H9 (cell line): ENCODE measurements around the gene JMJD1C. TPM values are rescaled to one million over a fixed set of nuclear protein-coding genes. Genes with fewer than 3 reads are reported as not detected.

ENCODE experiments used
- DNase-seq: peaks from one replicate; pipeline ENCODE4 v3.0.0-alpha.2; 2017
- H2AFZ ChIP-seq: one replicate; pipeline ENCODE4 v1.6.1; 2013; ENCODE audit warnings: mild to moderate bottlenecking, low read length, control low read depth, moderate library complexity
- H2AK5ac ChIP-seq: 2 replicates; pipeline ENCODE4 v1.6.1; 2013; ENCODE audit warnings: low read length, control low read depth, mixed read lengths; ENCODE audit not compliant: insufficient read length
- H2BK120ac ChIP-seq: one replicate; pipeline ENCODE4 v1.6.1; 2013; ENCODE audit warnings: low read depth, mild to moderate bottlenecking, low read length, control low read depth, inconsistent platforms; ENCODE audit not compliant: poor library complexity, severe bottlenecking
- H2BK12ac ChIP-seq: 2 replicates; pipeline ENCODE4 v1.6.1; 2013; ENCODE audit warnings: low read length, control low read depth, mixed read lengths, low read depth; ENCODE audit not compliant: insufficient read length
- H2BK15ac ChIP-seq: 2 replicates; pipeline ENCODE4 v1.6.1; 2013; ENCODE audit warnings: low read depth, low read length, control low read depth
- H2BK20ac ChIP-seq: one replicate; pipeline ENCODE4 v1.6.1; 2013; ENCODE audit warnings: low read depth, mild to moderate bottlenecking, low read length, control low read depth, inconsistent platforms; ENCODE audit not compliant: poor library complexity, severe bottlenecking
- H2BK5ac ChIP-seq: 2 replicates; pipeline ENCODE4 v1.6.1; 2013; ENCODE audit warnings: low read length, control low read depth, mixed read lengths; ENCODE audit not compliant: insufficient read length
- H3K14ac ChIP-seq: 2 replicates; pipeline ENCODE4 v1.6.1; 2013; ENCODE audit warnings: low read length, control low read depth; ENCODE audit not compliant: insufficient read depth
- H3K18ac ChIP-seq: 2 replicates; pipeline ENCODE4 v1.6.1; 2013; ENCODE audit warnings: low read depth, mild to moderate bottlenecking, mixed read lengths, low read length, control low read depth; ENCODE audit not compliant: insufficient read length
- H3K23ac ChIP-seq: 2 replicates; pipeline ENCODE4 v1.6.1; 2013; ENCODE audit warnings: low read length, control low read depth, mixed read lengths, low read depth; ENCODE audit not compliant: insufficient read length
- H3K23me2 ChIP-seq: 2 replicates; pipeline ENCODE4 v1.6.1; 2013; ENCODE audit warnings: low read depth, mild to moderate bottlenecking, mixed read lengths, low read length, control low read depth; ENCODE audit not compliant: insufficient read length, poor library complexity, severe bottlenecking
- H3K27ac ChIP-seq: 2 replicates; pipeline ENCODE4 v1.5.1; 2013; ENCODE audit warnings: low read length, control low read depth, mixed read lengths, low read depth; ENCODE audit not compliant: insufficient read length
- H3K27me3 ChIP-seq: 2 replicates; pipeline ENCODE4 v1.6.1; 2013; ENCODE audit warnings: low read length, control low read depth, inconsistent platforms; ENCODE audit not compliant: insufficient read depth
- H3K4ac ChIP-seq: 2 replicates; pipeline ENCODE4 v1.6.1; 2013; ENCODE audit warnings: low read depth, mild to moderate bottlenecking, control low read depth, inconsistent platforms, low read length, moderate library complexity
- H3K4me1 ChIP-seq: 2 replicates; pipeline ENCODE4 v1.6.1; 2013; ENCODE audit warnings: low read length, control low read depth, inconsistent platforms; ENCODE audit not compliant: insufficient read depth
- H3K4me2 ChIP-seq: 2 replicates; pipeline ENCODE4 v1.6.1; 2013; ENCODE audit warnings: low read length, control low read depth, mixed read lengths; ENCODE audit not compliant: insufficient read length, insufficient read depth
- H3K56ac ChIP-seq: 2 replicates; pipeline ENCODE4 v1.6.1; 2013; ENCODE audit warnings: low read depth, mild to moderate bottlenecking, mixed read lengths, low read length, control low read depth; ENCODE audit not compliant: insufficient read length
- H3K79me1 ChIP-seq: 2 replicates; pipeline ENCODE4 v1.6.1; 2013; ENCODE audit warnings: low read depth, mild to moderate bottlenecking, moderate library complexity, low read length, control low read depth, inconsistent platforms; ENCODE audit not compliant: insufficient read depth, poor library complexity, severe bottlenecking
- H3K79me2 ChIP-seq: 2 replicates; pipeline ENCODE4 v1.6.1; 2013; ENCODE audit warnings: low read length, control low read depth, inconsistent platforms; ENCODE audit not compliant: insufficient read depth
- H3K9ac ChIP-seq: 2 replicates; pipeline ENCODE4 v1.6.1; 2013; ENCODE audit warnings: low read length, control low read depth, mixed read lengths; ENCODE audit not compliant: insufficient read length; ENCODE audit errors: extremely low read depth
- H3K9me3 ChIP-seq: one replicate; pipeline ENCODE4 v1.6.1; 2013; ENCODE audit warnings: low read depth, low read length, inconsistent platforms; ENCODE audit not compliant: control insufficient read depth
- H3T11ph ChIP-seq: one replicate; pipeline ENCODE4 v1.6.1; 2013; ENCODE audit warnings: mild to moderate bottlenecking, low read length, control low read depth, inconsistent platforms
- H4K20me1 ChIP-seq: one replicate; pipeline ENCODE4 v1.6.1; 2013; ENCODE audit not compliant: control insufficient read depth, insufficient read length, insufficient read depth
- H4K5ac ChIP-seq: 2 replicates; pipeline ENCODE4 v1.6.1; 2013; ENCODE audit warnings: low read depth, mild to moderate bottlenecking, mixed read lengths, low read length, control low read depth; ENCODE audit not compliant: insufficient read length
- H4K8ac ChIP-seq: replicated peaks from 2 replicates; pipeline ENCODE4 v1.6.1; 2013; ENCODE audit warnings: low read length, control low read depth, mixed read lengths, low read depth; ENCODE audit not compliant: insufficient read length
- H4K91ac ChIP-seq: 2 replicates; pipeline ENCODE4 v1.6.1; 2013; ENCODE audit warnings: low read depth, mild to moderate bottlenecking, moderate library complexity, mixed read lengths, low read length, control low read depth; ENCODE audit not compliant: insufficient read length
- H3K27ac Mint-ChIP-seq, 3 experiments: 2 replicates in 2 of 3; 3 replicates in 1 of 3; pipeline ENCODE4 v1.8.0; 2020 to 2021; ENCODE audit warnings: mixed read lengths in 3 of 3, mild to moderate bottlenecking in 1 of 3, moderate library complexity in 1 of 3
- H3K27me3 Mint-ChIP-seq: 2 replicates; pipeline ENCODE4 v1.8.0; 2021; ENCODE audit warnings: low read depth, mild to moderate bottlenecking, moderate library complexity, mixed read lengths
- H3K36me3 Mint-ChIP-seq, 3 experiments: 2 replicates in 2 of 3; 3 replicates in 1 of 3; pipeline ENCODE4 v1.8.0; 2020 to 2021; ENCODE audit warnings: low read depth in 3 of 3, mixed read lengths in 3 of 3; ENCODE audit not compliant: insufficient read depth in 1 of 3
- H3K4me1 Mint-ChIP-seq, 2 experiments: 2 replicates each; pipeline ENCODE4 v1.8.0; 2020; ENCODE audit warnings: mixed read lengths in 2 of 2
- H3K4me3 Mint-ChIP-seq, 2 experiments: 2 replicates in 1 of 2; 3 replicates in 1 of 2; pipeline ENCODE4 v1.8.0; 2020 to 2021; ENCODE audit warnings: mild to moderate bottlenecking in 2 of 2, mixed read lengths in 2 of 2, moderate library complexity in 1 of 2
- H3K9me3 Mint-ChIP-seq, 2 experiments: 2 replicates in 1 of 2; 3 replicates in 1 of 2; pipeline ENCODE4 v1.8.0; 2020; ENCODE audit warnings: mild to moderate bottlenecking in 2 of 2, mixed read lengths in 2 of 2, moderate library complexity in 1 of 2
- CTCF ChIP-seq: fragments of 200-600 bp; sonication (generic); conservative IDR thresholded peaks from 3 replicates; pipeline ENCODE4 v1.8.0; 2021; ENCODE audit warnings: antibody characterized with exemption, mild to moderate bottlenecking
- WGBS: extraction: QIAGEN DNeasy Blood & Tissue Kit; methylation state at CpG from one replicate; pipeline ENCODE4 v1.1.7; 2013; ENCODE audit warnings: missing lambda C conversion rate, low lambda C conversion rate, mixed read lengths; ENCODE audit not compliant: insufficient read length; ENCODE audit errors: extremely low coverage; 5-methylcytosine and 5-hydroxymethylcytosine counted together
- total RNA-seq: library from RNA; stranded (reverse); gene quantifications from 2 replicates; pipeline ENCODE4 v1.2.1, GENCODE V29; 2021

JMJD1C gene
- total RNA-seq, 1 experiment from 2014 or later = 200 TPM

GRCh38 chr10:63297941-63298340 lies 167.8 kb downstream of the JMJD1C start:
- H2BK12ac ChIP-seq = no peak overlapping the region
- H4K8ac ChIP-seq = no peak overlapping the region
- H2BK15ac ChIP-seq = no peak overlapping the region
- H3K9ac ChIP-seq = no peak overlapping the region
- no peak for TF ChIP-seq CTCF
- H3K9me3 ChIP-seq = no peaks in the 10 kb centered on the region
- no peaks in the 10 kb centered on the region for H3K79me1 ChIP-seq
- H3K4me2 ChIP-seq = no peak overlapping the region
- no peak overlapping the region for H3T11ph ChIP-seq
- H3K27me3 ChIP-seq = no peaks in the 10 kb centered on the region
- H2BK120ac ChIP-seq = no peak overlapping the region
- H2AFZ ChIP-seq = no peak overlapping the region
- H3K18ac ChIP-seq = no peak overlapping the region
- no peak overlapping the region for H3K56ac ChIP-seq
- no peak overlapping the region for H4K91ac ChIP-seq
- H2AK5ac ChIP-seq = no peak overlapping the region
- H3K14ac ChIP-seq = no peak overlapping the region
- no peaks in the 10 kb centered on the region for H3K23me2 ChIP-seq
- no peak overlapping the region for H3K27ac ChIP-seq
- Mint-ChIP-seq H3K27ac (peak overlapping the region in 2 of 3 experiments; percentile 21 to 47; a peak in 1 of 7 replicates), H3K4me3 (no peak overlapping the region), H3K27me3 (no peaks in the 10 kb centered on the region), H3K36me3 (no peaks in the 10 kb centered on the region), H3K9me3 (no peaks in the 10 kb centered on the region), H3K4me1 (peaks cover 8 to 11% of the 10 kb centered on the region in 2 experiments)
- no peaks in the 10 kb centered on the region; the same call in 1 of the 2 replicates for H3K4me1 ChIP-seq
- H4K5ac ChIP-seq = no peak overlapping the region
- DNase-seq = peak; percentile 36
- WGBS = no CpG with 5 or more reads among the region's 8 CpGs
- no peak overlapping the region for H3K23ac ChIP-seq
- no peaks in the 10 kb centered on the region; the same call in 1 of the 2 replicates for H3K79me2 ChIP-seq
- H2BK20ac ChIP-seq = no peak overlapping the region
- no peak overlapping the region for H3K4ac ChIP-seq
- H4K20me1 ChIP-seq = no peaks in the 10 kb centered on the region
- no peak overlapping the region for H2BK5ac ChIP-seq
